ENCODE results near the gene POC1A. TPM values are rescaled to one million over a fixed set of nuclear protein-coding genes. Genes with fewer than 3 reads are reported as not detected.

The POC1A gene
- total and polyA plus RNA-seq, 10 of the 15 experiments (the other 5 are each of a cell fraction or from before 2014, with no cell fraction given): 8.5 to 49.8 (median 23.5) TPM

GRCh38 chr3:52182691-52183090, 28.5 kb upstream of the POC1A start:
- Histone ChIP-seq H3K36me3 (ENCODE audit: control insufficient read depth in 2 of 2, insufficient read depth in 2 of 2, low read length in 1 of 2) (no peaks in the 10 kb centered on the region), H2AFZ (ENCODE audit: control insufficient read depth, low read depth, low read length) (no peak overlapping the region), H3K4me2 (ENCODE audit: control insufficient read depth, insufficient read depth) (no peak overlapping the region), H3K9ac (ENCODE audit: control insufficient read depth, insufficient read depth, low read length) (no peak overlapping the region), H4K20me1 (ENCODE audit: control insufficient read depth, insufficient read depth) (no peaks in the 10 kb centered on the region), H3K27ac (ENCODE audit: control insufficient read depth, insufficient read depth) (no peak overlapping the region), H3K27me3 (replicated peaks in 1 of 2; ENCODE audit: control insufficient read depth in 2 of 2, insufficient read depth in 2 of 2, low read length in 1 of 2) (no peaks in the 10 kb centered on the region), H3K4me1 (ENCODE audit: control insufficient read depth, insufficient read depth, low read length) (no peaks in the 10 kb centered on the region), H3K79me2 (ENCODE audit: control insufficient read depth, insufficient read depth, low read length) (no peaks in the 10 kb centered on the region), H3K9me3 (replicated peaks; ENCODE audit: control insufficient read depth, insufficient read depth, low read length) (no peaks in the 10 kb centered on the region), H3K4me3 (no peak overlapping the region)
- in situ Hi-C loops (cut with MboI) (no loop called here), intact Hi-C loops (cut with micrococcal nuclease; ENCODE audit: unreplicated experiment) (no loop called here)
- ATAC-seq: no peak
- TF ChIP-seq MLLT1 (IDR thresholded peaks at IDR 0.05) (no peak), SREBF1 (IDR thresholded peaks at IDR 0.05; ENCODE audit: low read length) (no peak), ZNF207 (IDR thresholded peaks at IDR 0.05; ENCODE audit: borderline replicate concordance) (no peak), ATF7 (IDR thresholded peaks at IDR 0.05; ENCODE audit: low read depth) (no peak)
- no peak for FAIRE-seq
- WGBS (ENCODE audit: insufficient coverage, insufficient replicate concordance, low lambda C conversion rate, missing lambda C conversion rate): 54% methylated on average over 4 of the region's 4 CpGs
- RAD21 ChIA-PET (ENCODE audit: unreplicated experiment): no interaction called here
- CTCF ChIA-PET: interaction anchor here (0.8 to 1.7 kb wide), 2 partner anchors 28 to 266 kb away, joined by 3 to 4 read pairs; partner anchors contain the start of gene POC1A
- POLR2A ChIA-PET: no interaction called here
- SMC1A ChIA-PET (ENCODE audit: uncharacterized antibody, unreplicated experiment): no interaction called here
- no peak for DNase-seq (ENCODE audit: low read depth, low spot score)
- no TSS peak for BruUV-seq (replicated peaks)

GRCh38 chr3:52182196-52182595, 28.0 kb upstream of the POC1A start:
- no peak overlapping the region for H3K4me2 ChIP-seq (ENCODE audit: control insufficient read depth, insufficient read depth)
- TF ChIP-seq MLLT1 (IDR thresholded peaks at IDR 0.05) (no peak), ZNF384 (IDR thresholded peaks at IDR 0.05; ENCODE audit: borderline replicate concordance, low read depth, low read length) (no peak), SIX5 (IDR thresholded peaks at IDR 0.05; ENCODE audit: low read depth, low read length, severe bottlenecking) (no peak), STAT1 (conservative IDR thresholded peaks at IDR 0.05) (no peak), YBX1 (IDR thresholded peaks at IDR 0.05) (no peak), ZNF274 (IDR thresholded peaks at IDR 0.05; ENCODE audit: insufficient read depth, insufficient read length) (no peak), CREB1 (IDR thresholded peaks at IDR 0.05; ENCODE audit: low read depth) (no peak)
- H3K9ac ChIP-seq (ENCODE audit: control insufficient read depth, insufficient read depth, low read length): no peak overlapping the region
- FAIRE-seq (no peak), ATAC-seq (no peak), DNase-seq (ENCODE audit: low read depth, low spot score) (no peak)
- no peak overlapping the region for H3K4me3 ChIP-seq
- H3K9me3 ChIP-seq (replicated peaks; ENCODE audit: control insufficient read depth, insufficient read depth, low read length): no peaks in the 10 kb centered on the region
- H4K20me1 ChIP-seq (ENCODE audit: control insufficient read depth, insufficient read depth): no peaks in the 10 kb centered on the region
- no peak overlapping the region for H3K27ac ChIP-seq (ENCODE audit: control insufficient read depth, insufficient read depth)
- no peaks in the 10 kb centered on the region for H3K79me2 ChIP-seq (ENCODE audit: control insufficient read depth, insufficient read depth, low read length)
- H3K36me3 ChIP-seq (ENCODE audit: control insufficient read depth in 2 of 2, insufficient read depth in 2 of 2, low read length in 1 of 2): no peaks in the 10 kb centered on the region
- WGBS (ENCODE audit: insufficient coverage, insufficient replicate concordance, low lambda C conversion rate, missing lambda C conversion rate): 58% methylated on average over 5 of the region's 5 CpGs
- in situ Hi-C loops (cut with MboI): no loop called here
- intact Hi-C loops (cut with micrococcal nuclease; ENCODE audit: unreplicated experiment): no loop called here
- no TSS peak for BruUV-seq (replicated peaks)
- ChIA-PET POLR2A (no interaction called here), CTCF (interaction anchor here (1.7 kb wide), 1 partner anchor 27 kb away, joined by 4 read pairs; the partner anchor contains the start of gene POC1A), SMC1A (ENCODE audit: uncharacterized antibody, unreplicated experiment) (interaction anchor here (1.1 kb wide), 1 partner anchor 23 kb away, joined by 4 read pairs; no protein-coding TSS in a partner anchor), RAD21 (ENCODE audit: unreplicated experiment) (no interaction called here)
- no peak overlapping the region for H2AFZ ChIP-seq (ENCODE audit: control insufficient read depth, low read depth, low read length)
- H3K27me3 ChIP-seq (replicated peaks in 1 of 2; ENCODE audit: control insufficient read depth in 2 of 2, insufficient read depth in 2 of 2, low read length in 1 of 2): no peaks in the 10 kb centered on the region
- no peaks in the 10 kb centered on the region for H3K4me1 ChIP-seq (ENCODE audit: control insufficient read depth, insufficient read depth, low read length)

Data from GM12878 (cell line).